ENCODE data around the gene TAOK1.
A peak's percentile ranks its signal among the peaks of the same experiment; 100 is the strongest.

TAOK1 gene

DNA sequence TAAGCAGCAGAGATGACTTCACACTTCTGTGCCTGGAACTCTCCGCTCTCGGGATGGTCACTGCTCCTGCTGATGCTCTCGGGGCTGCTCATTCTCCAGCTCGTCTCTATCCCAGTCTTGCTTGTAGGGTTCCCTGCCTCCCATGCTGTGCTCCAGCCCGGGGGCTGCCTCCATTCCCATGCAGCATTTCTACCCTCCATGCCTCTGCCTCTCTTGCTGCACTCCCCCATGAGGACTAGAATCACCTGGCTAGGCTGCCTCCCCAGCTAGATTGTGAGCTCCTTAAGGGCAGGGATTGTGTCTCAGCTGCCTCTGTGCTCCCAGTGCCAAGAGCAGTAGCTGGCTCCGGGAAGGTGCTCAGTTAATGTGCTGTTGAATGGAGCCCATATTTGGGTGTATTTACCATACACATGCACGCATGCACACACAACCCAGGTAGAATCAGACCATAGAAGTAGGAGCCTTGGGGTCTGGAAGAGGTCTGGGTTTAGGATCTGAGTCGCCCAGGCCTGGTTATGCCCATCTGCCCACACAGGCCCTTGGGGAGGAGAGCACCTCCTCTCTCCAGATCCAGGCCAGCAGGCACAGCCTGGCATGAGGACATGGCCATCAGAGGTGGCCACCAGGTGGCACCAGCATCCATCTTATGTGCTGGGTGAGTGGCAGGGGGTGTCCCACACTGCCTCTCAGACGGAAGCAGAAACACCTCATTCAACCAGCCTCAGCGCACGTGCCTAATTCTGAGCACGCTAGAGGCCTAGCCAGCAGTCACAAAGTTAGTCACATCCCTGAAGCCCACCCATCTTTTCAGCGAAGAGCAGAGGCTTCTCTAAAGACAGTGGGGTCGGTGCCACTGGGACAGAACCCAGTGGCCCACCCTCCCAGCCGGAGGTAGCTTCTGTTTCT is 190.0 kb downstream of the TAOK1 start:
- peak; percentile 78 to 91 for DNase-seq (ENCODE audit: low read depth in 1 of 2, low spot score in 1 of 2)
- TF ChIP-seq SPI1 (IDR thresholded peaks at IDR 0.05; ENCODE audit: borderline replicate concordance, low read depth) (no peak), POLR2AphosphoS5 (IDR thresholded peaks at IDR 0.05; ENCODE audit: low read depth) (peak; percentile 50)
- TF ChIP-seq, protein P1, sequence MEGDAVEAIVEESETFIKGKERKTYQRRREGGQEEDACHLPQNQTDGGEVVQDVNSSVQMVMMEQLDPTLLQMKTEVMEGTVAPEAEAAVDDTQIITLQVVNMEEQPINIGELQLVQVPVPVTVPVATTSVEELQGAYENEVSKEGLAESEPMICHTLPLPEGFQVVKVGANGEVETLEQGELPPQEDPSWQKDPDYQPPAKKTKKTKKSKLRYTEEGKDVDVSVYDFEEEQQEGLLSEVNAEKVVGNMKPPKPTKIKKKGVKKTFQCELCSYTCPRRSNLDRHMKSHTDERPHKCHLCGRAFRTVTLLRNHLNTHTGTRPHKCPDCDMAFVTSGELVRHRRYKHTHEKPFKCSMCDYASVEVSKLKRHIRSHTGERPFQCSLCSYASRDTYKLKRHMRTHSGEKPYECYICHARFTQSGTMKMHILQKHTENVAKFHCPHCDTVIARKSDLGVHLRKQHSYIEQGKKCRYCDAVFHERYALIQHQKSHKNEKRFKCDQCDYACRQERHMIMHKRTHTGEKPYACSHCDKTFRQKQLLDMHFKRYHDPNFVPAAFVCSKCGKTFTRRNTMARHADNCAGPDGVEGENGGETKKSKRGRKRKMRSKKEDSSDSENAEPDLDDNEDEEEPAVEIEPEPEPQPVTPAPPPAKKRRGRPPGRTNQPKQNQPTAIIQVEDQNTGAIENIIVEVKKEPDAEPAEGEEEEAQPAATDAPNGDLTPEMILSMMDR (IDR thresholded peaks at IDR 0.05; ENCODE audit: insufficient read depth, low read length), result peak; percentile 97
- TF ChIP-seq, protein P2, sequence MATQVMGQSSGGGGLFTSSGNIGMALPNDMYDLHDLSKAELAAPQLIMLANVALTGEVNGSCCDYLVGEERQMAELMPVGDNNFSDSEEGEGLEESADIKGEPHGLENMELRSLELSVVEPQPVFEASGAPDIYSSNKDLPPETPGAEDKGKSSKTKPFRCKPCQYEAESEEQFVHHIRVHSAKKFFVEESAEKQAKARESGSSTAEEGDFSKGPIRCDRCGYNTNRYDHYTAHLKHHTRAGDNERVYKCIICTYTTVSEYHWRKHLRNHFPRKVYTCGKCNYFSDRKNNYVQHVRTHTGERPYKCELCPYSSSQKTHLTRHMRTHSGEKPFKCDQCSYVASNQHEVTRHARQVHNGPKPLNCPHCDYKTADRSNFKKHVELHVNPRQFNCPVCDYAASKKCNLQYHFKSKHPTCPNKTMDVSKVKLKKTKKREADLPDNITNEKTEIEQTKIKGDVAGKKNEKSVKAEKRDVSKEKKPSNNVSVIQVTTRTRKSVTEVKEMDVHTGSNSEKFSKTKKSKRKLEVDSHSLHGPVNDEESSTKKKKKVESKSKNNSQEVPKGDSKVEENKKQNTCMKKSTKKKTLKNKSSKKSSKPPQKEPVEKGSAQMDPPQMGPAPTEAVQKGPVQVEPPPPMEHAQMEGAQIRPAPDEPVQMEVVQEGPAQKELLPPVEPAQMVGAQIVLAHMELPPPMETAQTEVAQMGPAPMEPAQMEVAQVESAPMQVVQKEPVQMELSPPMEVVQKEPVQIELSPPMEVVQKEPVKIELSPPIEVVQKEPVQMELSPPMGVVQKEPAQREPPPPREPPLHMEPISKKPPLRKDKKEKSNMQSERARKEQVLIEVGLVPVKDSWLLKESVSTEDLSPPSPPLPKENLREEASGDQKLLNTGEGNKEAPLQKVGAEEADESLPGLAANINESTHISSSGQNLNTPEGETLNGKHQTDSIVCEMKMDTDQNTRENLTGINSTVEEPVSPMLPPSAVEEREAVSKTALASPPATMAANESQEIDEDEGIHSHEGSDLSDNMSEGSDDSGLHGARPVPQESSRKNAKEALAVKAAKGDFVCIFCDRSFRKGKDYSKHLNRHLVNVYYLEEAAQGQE (IDR thresholded peaks at IDR 0.05; ENCODE audit: insufficient replicate concordance, low read depth), result no peak
- Histone ChIP-seq H3K27me3 (ENCODE audit: insufficient read depth, poor library complexity, severe bottlenecking) (no peaks in the 10 kb centered on the region), H3K4me3 (replicated peaks; ENCODE audit: insufficient read depth, low read length) (no peak overlapping the region), H3K27ac (replicated peaks) (no peak overlapping the region; the same call in 1 of the 2 replicates)

DNA sequence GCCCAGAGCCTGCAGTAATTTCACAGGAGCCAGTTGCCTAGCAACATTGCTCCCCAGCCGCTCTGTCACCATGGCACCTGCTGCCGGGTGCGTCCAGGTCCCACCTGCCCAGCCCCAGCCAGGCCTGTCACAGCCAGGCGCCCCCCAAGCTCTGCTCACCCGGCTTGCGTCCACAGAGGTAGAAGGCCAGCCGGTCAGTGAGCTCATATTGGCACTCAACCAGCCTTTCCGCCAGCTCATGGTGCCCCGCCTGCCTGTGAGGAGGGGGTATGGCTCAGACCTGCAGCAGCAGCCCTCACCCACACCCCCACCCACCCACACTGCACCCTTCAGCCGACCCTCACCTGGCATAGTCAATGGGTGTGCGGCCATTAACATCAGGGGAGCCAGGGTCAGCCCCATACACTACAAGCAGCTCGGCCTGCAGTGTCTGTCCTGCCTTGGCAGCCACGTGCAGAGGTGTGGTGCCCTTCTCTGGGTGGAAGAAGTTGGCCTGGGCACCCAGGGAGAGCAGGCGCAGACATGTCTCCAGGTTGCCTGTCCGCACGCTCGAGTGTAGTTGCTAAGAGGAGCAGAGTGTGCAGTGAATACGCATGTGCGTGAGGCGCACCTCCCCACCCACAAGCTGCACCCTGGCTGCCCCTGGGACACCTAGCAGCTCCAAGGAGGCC is 191.6 kb downstream of the TAOK1 start:
- Histone ChIP-seq H3K27ac (replicated peaks) (no peak overlapping the region), H3K27me3 (ENCODE audit: insufficient read depth, poor library complexity, severe bottlenecking) (no peaks in the 10 kb centered on the region), H3K4me3 (replicated peaks; ENCODE audit: insufficient read depth, low read length) (no peak overlapping the region)
- TF ChIP-seq SPI1 (IDR thresholded peaks at IDR 0.05; ENCODE audit: borderline replicate concordance, low read depth), result no peak
- no peak for TF ChIP-seq GABPA (IDR thresholded peaks at IDR 0.05; ENCODE audit: low read depth)
- TF ChIP-seq, protein P2 (IDR thresholded peaks at IDR 0.05; ENCODE audit: insufficient replicate concordance, low read depth), result no peak
- TF ChIP-seq, protein P1 (IDR thresholded peaks at IDR 0.05; ENCODE audit: insufficient read depth, low read length), result no peak
- no peak for DNase-seq (ENCODE audit: low read depth in 1 of 2, low spot score in 1 of 2)

DNA sequence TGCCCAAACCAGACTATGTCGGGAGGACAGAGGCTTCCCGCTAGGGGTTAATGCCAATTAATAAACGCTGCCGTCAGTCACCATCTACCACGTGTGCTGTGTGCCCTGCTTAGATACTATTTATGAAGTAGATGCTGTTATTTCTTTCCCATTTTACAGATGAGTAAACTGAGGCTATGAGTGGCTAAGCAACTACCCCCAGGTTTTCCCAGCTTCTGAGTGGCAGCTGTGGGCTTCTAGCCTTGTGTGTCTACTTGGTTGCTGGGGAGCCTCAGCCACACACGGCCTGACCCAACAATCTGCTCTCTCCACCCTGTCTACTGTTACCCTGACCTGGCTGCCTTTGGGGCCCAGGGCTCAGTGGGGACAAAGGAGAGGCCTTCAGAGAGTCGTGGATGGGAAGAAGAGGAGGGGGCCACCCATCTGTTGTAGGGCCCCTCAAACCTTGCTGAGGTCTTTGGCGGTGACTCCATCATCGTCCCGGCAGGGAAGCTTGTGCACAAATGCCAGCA is 192.1 kb downstream of the TAOK1 start:
- no peaks in the 10 kb centered on the region for H3K27me3 ChIP-seq (ENCODE audit: insufficient read depth, poor library complexity, severe bottlenecking)
- DNase-seq (ENCODE audit: low read depth in 1 of 2, low spot score in 1 of 2), result no peak
- H3K4me3 ChIP-seq (replicated peaks; ENCODE audit: insufficient read depth, low read length), result no peak overlapping the region
- no peak overlapping the region for H3K27ac ChIP-seq (replicated peaks)
- TF ChIP-seq SPI1 (IDR thresholded peaks at IDR 0.05; ENCODE audit: borderline replicate concordance, low read depth), result no peak
- TF ChIP-seq, protein P2 (IDR thresholded peaks at IDR 0.05; ENCODE audit: insufficient replicate concordance, low read depth), result no peak
- TF ChIP-seq GABPA (IDR thresholded peaks at IDR 0.05; ENCODE audit: low read depth), result no peak
- TF ChIP-seq POLR2AphosphoS5 (IDR thresholded peaks at IDR 0.05; ENCODE audit: low read depth), result no peak
- TF ChIP-seq, protein P1 (IDR thresholded peaks at IDR 0.05; ENCODE audit: insufficient read depth, low read length), result no peak

Data from HL-60 (cell line).